ENCODE measurements around the gene MAP3K2.
A peak's percentile ranks its signal among the peaks of the same experiment; 100 is the strongest.

MAP3K2 gene

DNA sequence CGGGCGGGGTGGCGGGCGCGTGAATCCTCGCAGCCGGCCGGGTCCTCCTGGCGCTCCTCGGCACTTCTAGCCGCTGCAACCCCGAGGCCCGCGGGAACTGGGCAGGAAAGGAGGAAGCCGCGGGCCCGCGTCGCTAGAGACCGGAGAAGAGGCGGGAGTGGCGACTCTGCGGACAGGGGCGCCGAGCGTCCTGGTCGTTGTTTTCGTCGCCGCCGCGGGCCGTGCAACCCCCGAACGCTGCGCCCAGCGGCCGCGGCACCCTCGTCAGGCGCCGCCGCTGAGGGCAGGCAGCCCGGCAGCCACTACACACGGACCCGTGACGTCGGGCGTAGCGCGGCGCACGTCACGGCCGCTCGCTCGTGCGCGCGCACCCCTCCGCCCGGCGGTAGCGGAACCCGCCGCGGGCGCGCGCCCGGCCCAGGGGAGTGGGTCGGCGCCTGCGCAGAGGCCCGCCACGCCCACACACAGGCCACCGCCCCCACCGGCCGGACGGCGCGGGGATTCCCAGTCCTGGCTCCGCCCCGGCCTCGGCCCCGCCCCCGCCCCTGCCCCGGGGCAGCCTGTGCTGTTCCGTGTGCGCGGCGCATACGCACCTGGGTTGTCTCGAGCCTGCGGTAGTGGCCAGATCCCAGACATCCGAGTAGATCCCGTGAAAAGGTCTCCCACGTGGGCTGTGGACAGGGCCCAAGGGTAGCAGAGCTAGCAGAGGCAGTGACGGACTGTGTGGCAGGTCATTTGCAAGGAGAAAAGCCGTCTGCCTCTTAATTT lies at the start of gene MAP3K2:
Gene MAP3K2, minus strand, starts transcription at position 321 of the 768 bp plus-strand sequence. CDS start 44,846 bp downstream, outside the sequence.
- no peak for TF ChIP-seq CTCF (IDR thresholded peaks at IDR 0.05; ENCODE audit: low read depth, low read length, missing control alignments)
- peak; percentile 64 for DNase-seq (ENCODE audit: low read depth)
- in situ Hi-C loops (cut with HindIII; ENCODE audit: low sequenced_read_pairs) = no loop called here
- peak within 1 kb of the TSS; percentile 79 for H3K4me3 ChIP-seq (ENCODE audit: low read depth, low read length)

GRCh38 chr2:127437056-127437455 lies 49.3 kb upstream of the MAP3K2 start:
- in situ Hi-C loops (cut with HindIII; ENCODE audit: low sequenced_read_pairs) = no loop called here
- DNase-seq (ENCODE audit: low read depth) = no peak
- no peak for TF ChIP-seq CTCF (IDR thresholded peaks at IDR 0.05; ENCODE audit: low read depth, low read length, missing control alignments)
- H3K4me3 ChIP-seq (ENCODE audit: low read depth, low read length) = no peak overlapping the region

DNA sequence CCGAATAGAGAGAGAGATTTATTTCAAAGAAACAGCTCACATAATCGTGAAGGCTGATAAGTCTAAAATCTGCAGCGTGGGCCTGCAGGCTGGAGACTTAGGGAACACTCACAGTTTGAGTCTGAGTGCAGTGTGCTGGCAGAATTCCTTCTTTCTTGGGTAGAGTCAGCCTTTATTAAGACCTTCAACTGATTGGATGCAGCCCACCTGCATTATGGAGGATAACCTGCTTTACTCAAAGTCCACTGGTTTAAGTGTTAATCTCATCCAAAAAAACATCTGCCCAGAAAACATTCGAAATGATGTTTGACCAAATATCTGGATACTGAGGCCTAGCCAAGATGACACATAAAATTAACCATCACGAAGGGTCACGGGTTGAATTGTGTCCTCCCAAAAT lies 46.7 kb upstream of the MAP3K2 start:
- no peak overlapping the region for H3K4me3 ChIP-seq (ENCODE audit: low read depth, low read length)
- in situ Hi-C loops (cut with HindIII; ENCODE audit: low sequenced_read_pairs) = no loop called here
- no peak for TF ChIP-seq CTCF (IDR thresholded peaks at IDR 0.05; ENCODE audit: low read depth, low read length, missing control alignments)
- DNase-seq (ENCODE audit: low read depth) = no peak

- no peak for TF ChIP-seq CTCF (IDR thresholded peaks at IDR 0.05; ENCODE audit: low read depth, low read length, missing control alignments)
- in situ Hi-C loops (cut with HindIII; ENCODE audit: low sequenced_read_pairs) = no loop called here
- H3K4me3 ChIP-seq (ENCODE audit: low read depth, low read length) = no peak overlapping the region
- no peak for DNase-seq (ENCODE audit: low read depth)
Measured at GRCh38 chr2:127431408-127432023, 43.7 kb upstream of the MAP3K2 start.

- TF ChIP-seq CTCF (IDR thresholded peaks at IDR 0.05; ENCODE audit: low read depth, low read length, missing control alignments) = no peak
- H3K4me3 ChIP-seq (ENCODE audit: low read depth, low read length) = no peak overlapping the region
- in situ Hi-C loops (cut with HindIII; ENCODE audit: low sequenced_read_pairs) = no loop called here
- no peak for DNase-seq (ENCODE audit: low read depth)
Measured at GRCh38 chr2:127429844-127430425, 42.2 kb upstream of the MAP3K2 start.

DNA sequence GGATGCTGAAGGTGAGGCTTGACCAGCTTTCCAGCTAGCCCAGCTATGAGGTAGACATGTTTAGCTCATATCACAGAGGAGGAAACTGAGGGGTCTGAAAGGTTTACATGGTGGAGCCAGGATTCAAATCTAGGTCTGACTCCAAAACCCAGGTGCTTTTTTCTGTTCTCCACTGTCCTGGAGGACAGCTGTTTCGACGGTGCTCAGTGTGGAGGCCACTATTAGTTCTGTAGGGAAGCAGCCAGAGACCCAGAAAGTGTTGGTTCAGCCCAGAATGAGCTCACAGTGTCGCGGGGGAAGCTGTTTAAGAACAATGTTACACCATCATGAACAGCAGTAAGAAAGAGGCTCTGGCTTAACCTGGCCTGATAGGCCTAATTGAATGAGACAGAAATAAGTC lies 41.5 kb upstream of the MAP3K2 start:
- in situ Hi-C loops (cut with HindIII; ENCODE audit: low sequenced_read_pairs) = no loop called here

More for the DNA sequence above, 41.5 kb upstream of the MAP3K2 start:
- DNase-seq (ENCODE audit: low read depth) = no peak
- no peak overlapping the region for H3K4me3 ChIP-seq (ENCODE audit: low read depth, low read length)
- TF ChIP-seq CTCF (IDR thresholded peaks at IDR 0.05; ENCODE audit: low read depth, low read length, missing control alignments) = no peak

Measured in astrocyte of the cerebellum (primary cell).